A549 treated with CORT108297 at 1 μM for 4 hours (cell line): ENCODE results near the gene ZNF300. TPM values are rescaled to one million over a fixed set of nuclear protein-coding genes. Genes with fewer than 3 reads are reported as not detected.

Experiments used
- total RNA-seq: library from RNA; stranded (reverse); fragments of 200-300 nt; extraction: Qiagen RNA extraction; gene quantifications from 5 replicates; pipeline ENCODE4 v1.2.3, GENCODE V29; 2022

Gene ZNF300
- 2.3 to 2.8 TPM (median 2.7 TPM) in 5 replicates for total RNA-seq

GRCh38 chr5:150904479-150905311 lies at the start of gene ZNF300:
Gene ZNF300 (minus strand): TSS chr5:150904980. CDS start chr5:150903155, 1,825 bp downstream.

GRCh38 chr5:150846308-150846653 lies 58.5 kb downstream of the ZNF300 start, which contains the start of gene IRGM:
Gene IRGM (plus strand): TSS chr5:150846521. CDS start chr5:150848124, 1,603 bp downstream.

Other genes with a start within 250 kb of the ZNF300 start
- 0.06 to 0.31 TPM (median 0.15 TPM) in 4 of 5 replicates, not detected in the other for gene MYOZ3, start 243.7 kb downstream of the ZNF300 start, total RNA-seq
- gene RBM22, start 203.9 kb downstream of the ZNF300 start, total RNA-seq, result 45.3 to 56.9 TPM (median 46.8 TPM) in 5 replicates
- 16.9 to 18.9 TPM (median 18.3 TPM) in 5 replicates for gene DCTN4, start 146.0 kb downstream of the ZNF300 start, total RNA-seq
- 3.5 to 4.9 TPM (median 4.1 TPM) in 5 replicates for gene SMIM3, start 126.2 kb downstream of the ZNF300 start, total RNA-seq
- gene IRGM, start 58.5 kb downstream of the ZNF300 start, total RNA-seq, result 0.07 to 0.16 TPM (median 0.09 TPM) in 4 of 5 replicates, not detected in the other
- 14.1 to 19.8 TPM (median 17.1 TPM) in 5 replicates for gene GPX3, start 115.6 kb upstream of the ZNF300 start, total RNA-seq
- gene TNIP1, start 176.1 kb upstream of the ZNF300 start, total RNA-seq, result 121 to 144 TPM (median 134 TPM) in 5 replicates